HG03196 (cell line): ENCODE results near the gene IL1RAPL2.
A peak's percentile ranks its signal among the peaks of the same experiment; 100 is the strongest.
"Not testable (repeated sequence)": the region's sequence is repeated elsewhere in the genome, so short reads cannot be mapped to it uniquely, and the experiment has no call there.

ENCODE experiments used
- ATAC-seq: cut with Tn5 transposase; IDR thresholded peaks from one replicate; pipeline ENCODE4 v1.9.1; 2021; ENCODE audit not compliant: unreplicated experiment

The IL1RAPL2 gene

DNA sequence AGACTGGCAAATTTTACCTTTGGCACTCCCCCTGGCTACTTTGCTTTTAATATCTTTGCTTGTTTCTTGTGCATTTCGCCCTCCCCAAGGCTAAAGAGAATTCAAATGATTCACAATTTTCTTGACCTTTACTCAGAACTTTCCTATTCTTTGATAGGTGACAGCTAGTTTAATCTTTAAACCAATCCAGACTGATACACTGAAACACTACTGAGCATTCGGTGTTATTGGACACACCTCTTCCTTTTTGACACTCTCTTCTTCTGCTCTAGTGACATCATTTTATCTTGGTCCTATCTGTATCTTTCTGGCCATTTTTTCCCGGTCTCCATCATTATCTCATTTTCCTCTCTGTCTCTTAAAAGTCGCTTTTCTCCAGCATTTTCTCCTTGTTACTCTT is 103.1 kb downstream of the IL1RAPL2 start:
- no peak for ATAC-seq

DNA sequence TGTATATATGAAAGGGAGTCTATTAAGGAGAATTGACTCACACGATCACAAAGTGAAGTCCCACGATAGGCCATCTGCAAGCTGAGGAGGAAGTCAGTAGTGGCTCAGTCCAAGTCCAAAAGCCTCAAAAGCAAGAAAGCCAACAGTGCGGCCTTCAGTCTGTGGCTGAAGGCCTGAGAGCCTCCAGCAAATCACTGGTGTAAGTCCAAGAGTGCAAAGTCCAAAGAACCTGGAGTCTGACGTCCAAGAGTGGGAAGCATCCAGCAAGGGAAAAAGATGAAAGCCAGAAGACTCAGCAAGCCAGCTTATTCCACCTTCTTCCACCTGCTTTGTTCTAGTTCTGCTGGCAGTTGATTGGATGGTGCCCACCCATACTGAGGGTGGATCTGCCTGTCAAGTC is 104.1 kb downstream of the IL1RAPL2 start:
- no peak for ATAC-seq

DNA sequence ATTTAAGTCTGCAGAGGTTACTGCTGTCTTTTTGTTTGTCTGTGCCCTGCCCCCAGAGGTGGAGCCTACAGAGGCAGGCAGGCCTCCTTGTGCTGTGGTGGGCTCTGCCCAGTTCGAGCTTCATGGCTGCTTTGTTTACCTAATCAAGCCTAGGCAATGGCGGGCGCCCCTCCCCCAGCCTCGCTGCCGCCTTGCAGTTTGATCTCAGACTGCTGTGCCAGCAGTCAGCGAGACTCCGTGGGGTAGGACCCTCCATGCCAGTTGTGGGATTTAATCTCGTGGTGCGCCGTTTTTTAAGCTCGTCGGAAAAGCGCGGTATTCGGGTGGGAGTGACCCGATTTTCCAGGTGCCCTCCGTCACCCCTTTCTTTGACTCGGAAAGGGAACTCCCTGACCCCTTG is 111.5 kb downstream of the IL1RAPL2 start:
- ATAC-seq: not testable (repeated sequence)

DNA sequence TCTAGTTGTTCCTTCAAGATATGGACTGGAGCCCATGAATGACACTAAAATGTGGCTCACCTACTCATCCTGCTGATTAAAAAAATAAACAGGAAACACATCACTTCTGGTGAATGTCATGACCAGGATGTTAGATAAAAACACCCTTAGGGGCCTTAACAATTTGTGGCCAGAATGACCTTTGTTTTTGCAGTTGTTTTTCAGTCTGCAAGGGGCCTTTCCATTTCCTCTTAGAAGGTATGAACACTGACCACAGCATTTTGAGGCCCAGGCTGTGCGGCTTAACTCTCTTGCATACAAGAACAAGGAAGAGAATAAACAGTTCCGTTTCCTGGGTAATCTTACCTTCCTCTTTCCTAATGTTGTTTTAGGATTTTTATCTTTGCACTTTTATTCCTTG is 113.2 kb downstream of the IL1RAPL2 start:
- ATAC-seq: no peak

DNA sequence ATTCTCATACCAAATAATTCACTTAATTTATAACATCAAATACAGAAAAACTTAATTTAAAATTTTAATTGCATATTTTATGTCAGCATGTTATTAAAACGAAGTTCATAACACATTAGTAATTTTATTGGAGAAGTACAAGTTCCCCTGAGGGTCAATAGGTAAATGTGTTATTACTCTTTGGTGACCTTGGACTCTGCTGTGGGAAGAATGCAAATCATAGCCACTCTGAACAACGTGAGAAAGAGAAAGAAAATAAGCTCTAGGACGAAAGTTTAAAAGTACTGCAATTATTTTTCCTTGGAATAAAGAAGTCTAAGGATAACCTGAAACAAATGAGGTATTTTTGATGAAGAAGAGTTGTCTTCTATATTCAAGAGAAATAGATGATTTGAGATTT is 115.2 kb downstream of the IL1RAPL2 start:
- ATAC-seq: no peak

DNA sequence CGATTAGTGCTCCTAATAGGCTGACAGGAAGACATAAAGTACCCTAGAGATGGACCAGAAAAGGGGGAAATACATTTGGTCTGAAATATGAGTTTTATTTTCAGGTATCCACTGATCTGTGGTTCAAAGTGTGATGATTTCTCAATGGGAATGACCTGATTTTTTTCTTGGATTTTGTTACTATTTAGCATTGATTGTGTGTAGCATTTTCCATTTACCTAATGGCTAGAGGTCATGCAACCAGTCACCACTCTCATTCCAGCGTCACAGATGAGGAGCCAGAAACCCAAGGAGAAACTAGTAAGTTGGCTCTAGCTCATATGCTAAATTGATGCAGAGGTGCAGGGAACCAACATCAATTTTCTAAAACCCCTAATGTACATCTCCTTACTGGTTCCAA is 118.1 kb downstream of the IL1RAPL2 start:
- ATAC-seq: no peak

DNA sequence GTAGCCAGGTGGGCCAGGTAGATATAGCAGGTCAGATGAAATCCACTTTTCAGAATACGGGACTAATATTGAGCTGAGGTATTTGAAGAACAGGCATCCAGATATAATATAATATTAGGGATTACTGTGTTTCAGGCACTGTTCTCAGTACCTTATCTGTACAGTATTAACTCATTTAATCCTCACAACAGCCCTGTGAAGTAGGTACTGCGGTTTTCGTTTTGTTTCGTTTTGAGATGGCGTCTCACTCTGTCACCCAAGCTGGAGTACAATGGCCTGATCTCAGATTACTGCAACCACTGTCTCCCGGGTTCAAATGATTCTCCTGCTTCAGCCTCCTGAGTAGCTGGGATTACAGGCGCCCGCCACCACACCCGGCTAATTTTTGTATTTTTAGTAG is 129.6 kb downstream of the IL1RAPL2 start:
- ATAC-seq: peak; percentile 58

DNA sequence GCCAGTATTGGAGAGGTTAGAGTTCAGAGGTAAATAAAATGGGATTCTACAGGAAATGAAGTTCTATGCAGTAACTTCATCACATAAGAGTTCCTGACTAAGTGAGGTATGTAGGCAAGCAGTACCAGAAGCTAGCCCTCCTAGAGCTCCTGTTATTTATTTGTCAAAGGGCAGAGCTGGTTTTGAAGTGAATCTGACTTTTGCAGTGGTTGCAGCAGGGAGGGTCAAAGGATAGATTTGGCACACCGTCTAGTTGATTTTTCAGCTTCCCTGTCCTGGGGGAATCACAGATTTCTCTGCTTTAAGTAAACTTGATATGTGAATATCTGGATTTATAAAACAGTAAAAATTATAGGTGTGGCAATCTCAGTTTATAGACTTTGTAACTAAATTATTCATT is 130.7 kb downstream of the IL1RAPL2 start:
- no peak for ATAC-seq

DNA sequence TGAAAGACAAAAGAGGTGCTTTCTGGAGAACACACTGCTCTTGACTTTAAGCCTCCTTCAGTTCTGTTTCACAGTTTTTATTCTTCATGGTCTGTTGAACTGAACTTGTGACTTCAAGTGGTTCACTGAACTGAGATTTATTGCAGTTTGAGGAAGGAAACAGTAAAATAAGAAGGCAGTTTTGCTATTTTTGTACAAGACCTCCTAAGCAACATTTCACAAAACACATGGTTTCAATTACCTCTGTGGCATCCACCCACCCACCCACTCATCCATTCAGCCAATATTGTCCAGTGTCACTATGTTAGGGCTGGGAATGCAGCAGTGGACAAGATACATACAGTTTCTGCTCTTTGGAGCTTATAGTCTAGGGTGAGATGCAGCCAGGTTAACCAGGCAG is 131.3 kb downstream of the IL1RAPL2 start:
- no peak for ATAC-seq

DNA sequence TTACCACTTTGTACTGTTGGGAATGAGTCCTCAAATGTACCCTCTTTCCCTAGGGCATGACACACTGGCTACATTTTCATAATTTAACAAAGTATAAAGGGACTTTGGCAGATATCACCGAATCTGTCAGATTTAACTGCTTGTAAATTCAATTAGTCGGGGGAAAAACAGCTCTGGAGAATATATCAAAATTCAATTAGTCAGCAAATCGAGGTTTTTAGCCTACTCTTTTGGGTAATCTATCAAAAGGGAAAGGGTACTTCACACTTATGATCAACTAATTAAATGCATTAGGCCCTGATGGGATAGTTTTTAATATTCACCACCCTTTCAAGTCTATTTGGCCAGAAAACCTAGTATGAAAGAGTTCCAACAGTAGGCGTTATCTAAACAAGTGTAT is 141.0 kb downstream of the IL1RAPL2 start:
- ATAC-seq: no peak

DNA sequence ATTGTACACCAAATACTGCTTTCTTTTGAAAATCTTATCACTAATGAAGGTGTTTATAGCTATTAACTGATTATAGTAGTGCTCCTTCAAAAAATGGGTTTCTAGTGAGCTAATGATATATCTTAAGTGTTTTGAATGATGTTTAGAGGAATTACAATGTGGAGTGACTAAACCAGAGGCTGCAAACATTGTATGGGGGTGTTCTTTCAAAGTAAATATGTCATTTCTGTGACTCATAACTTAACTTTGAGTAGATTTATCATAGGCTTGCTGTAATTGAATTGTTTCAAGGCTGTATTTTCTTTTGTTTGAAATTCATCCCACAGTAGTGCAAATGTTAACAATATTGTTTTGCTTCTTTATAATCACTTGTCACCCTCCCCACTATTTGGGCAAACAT is 141.6 kb downstream of the IL1RAPL2 start:
- ATAC-seq: no peak

DNA sequence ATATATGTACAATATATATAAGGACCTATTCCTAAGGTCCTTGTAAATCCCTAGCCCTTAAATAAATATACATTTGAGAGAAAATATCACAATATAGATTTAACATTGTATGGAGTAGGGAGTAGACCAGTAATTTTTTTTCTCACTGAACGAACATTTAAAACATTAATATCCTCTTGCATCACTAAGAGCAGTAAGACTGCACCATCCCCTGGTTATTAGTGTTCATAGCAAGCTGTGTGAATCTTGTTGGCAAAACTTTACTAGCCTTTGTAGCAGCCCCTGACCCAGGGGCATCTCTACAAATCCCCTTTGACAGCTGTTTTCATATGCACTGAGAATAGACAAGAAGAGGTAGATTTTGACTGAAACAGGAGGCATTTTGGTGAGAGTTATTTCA is 146.5 kb downstream of the IL1RAPL2 start:
- no peak for ATAC-seq

DNA sequence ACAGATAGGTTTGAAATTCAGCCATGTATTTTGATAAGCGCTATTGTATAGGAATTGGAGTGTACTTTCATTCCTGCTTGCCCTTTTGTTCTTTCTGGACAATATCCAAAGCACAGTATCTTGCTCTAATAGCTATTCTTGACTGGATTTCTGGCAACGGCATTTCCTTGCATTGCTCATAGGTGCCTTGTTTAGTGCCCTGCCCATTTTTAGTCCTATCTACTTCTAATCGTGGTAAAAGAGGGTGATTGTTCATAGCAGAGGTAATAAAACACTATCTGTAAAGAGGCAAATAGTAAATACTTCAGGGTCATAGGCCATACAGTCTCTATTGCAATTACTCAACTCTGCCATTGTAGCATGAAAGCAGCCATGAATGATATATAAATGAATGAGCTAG is 155.9 kb downstream of the IL1RAPL2 start:
- ATAC-seq: no peak

DNA sequence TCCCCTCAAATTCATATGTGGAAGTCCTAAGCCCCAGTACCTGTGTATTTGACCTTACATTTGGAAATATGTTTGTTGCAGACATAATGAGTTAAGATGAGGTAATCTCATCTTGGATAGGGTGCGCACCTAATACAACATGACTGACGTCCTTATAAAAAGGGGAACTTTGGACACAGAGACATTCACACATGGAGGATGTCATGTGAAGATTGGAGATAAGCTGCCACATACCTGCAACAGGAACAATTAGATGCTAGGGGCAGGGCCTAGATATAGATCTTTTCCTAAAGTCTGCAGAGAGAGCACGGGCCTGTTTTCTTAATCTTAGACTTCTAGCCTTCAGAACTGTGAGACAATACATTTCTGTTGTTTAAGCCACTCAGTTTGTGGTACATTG is 162.5 kb downstream of the IL1RAPL2 start:
- no peak for ATAC-seq

DNA sequence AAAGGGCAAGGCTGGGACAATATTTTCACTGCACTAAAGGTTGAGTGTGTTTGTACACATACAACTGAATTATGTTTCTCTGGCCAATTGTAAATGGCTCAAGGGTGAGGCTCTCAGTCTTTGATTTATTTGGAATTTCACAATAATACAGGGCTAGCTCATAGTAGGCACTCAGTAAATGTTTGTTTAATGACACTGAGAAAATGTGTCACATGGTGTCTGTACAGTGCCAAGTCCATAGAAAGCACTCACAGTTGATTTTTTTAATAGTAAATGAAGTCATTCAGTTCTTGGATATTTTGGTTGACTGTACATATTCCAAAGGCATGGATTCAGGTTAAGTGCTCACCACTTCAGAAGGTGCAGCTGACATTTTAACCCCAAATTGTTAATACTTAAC is 176.4 kb downstream of the IL1RAPL2 start:
- no peak for ATAC-seq

DNA sequence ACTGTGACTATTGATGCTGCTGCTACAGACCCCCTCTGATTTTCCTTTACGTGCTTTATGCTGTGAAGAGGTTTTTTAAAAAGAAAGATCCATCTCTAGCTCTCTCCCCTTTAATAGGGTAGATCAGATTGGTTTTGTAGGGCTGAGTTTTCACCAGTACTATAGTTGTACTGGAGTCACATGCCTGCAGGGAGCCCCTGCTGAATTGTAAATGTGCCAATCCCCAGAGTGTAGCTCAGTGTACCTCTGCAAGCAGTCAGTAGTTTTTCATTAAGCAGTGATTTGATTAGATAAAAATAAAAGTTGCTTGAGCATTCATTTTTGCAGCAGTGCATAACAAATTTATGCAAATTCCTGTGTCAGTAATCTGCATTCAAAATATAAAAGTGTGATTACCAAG is 179.2 kb downstream of the IL1RAPL2 start:
- ATAC-seq: no peak

DNA sequence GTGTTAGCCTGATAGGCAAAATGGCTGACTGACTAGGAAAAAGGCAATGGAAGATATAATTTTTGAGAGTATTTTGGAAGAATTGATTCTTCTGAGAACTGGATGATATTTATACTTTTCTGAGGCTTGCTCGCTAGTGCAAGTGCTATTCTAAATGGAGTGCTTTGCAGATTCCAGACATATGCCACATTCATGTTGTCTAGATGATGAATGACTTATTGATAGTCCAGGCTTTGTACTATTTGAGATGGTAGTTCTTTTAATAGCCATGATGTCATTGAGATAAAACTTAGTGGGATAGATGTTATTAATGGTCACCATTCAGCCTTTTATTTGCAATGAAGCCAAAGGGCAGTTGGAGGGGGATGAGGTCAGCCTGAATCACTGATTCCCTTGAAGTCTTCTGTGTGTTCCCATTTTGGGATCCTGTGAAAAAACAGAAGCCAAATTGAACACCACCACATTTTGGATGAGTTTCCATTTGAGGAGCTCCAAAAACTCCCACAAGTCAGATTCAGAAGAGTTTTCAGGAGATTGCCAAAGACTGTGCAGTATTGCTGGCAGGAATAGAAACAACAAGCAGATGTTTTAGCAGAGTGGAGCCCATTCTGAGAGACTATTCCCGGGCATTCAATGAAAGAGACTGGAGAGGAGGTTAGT is 184.1 kb downstream of the IL1RAPL2 start:
- no peak for ATAC-seq

DNA sequence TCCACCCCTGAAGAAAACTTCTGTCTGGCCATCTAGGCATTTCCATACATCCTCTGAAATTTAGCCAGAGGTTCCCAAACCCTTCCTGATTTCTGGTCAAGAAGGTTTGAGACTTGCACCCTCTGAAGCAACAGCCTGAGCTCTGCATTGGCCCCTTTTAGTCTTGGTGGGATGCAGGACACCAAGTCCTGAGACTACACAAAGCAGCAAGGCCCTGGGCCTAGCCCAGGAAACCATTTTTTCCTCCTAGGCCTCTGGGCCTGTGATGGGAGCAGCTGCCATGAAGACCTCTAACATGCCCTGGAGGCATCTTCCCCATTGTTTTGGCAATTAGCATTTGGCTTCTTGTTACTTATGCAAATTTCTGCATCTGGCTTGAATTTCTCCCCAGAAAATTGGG is 196.6 kb downstream of the IL1RAPL2 start:
- ATAC-seq: no peak

DNA sequence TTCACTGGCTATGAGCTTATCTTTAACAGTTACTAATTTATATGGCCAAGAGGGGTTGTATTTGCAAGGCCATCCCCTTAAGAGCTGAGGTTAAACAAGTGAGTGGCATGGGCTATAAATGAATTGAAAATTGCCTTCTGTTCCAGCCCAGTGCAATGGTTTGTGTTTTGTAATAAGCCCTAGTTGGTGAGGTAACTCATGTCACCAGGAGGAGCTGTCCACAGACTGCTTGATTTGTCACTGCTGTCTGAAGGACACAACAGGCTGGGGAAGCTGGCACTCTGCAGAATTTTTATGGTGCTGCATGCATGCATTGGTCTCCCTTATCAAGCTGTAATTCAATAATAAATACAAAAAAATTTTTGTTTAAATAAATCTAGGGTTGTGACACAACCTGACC is 223.8 kb downstream of the IL1RAPL2 start:
- no peak for ATAC-seq

DNA sequence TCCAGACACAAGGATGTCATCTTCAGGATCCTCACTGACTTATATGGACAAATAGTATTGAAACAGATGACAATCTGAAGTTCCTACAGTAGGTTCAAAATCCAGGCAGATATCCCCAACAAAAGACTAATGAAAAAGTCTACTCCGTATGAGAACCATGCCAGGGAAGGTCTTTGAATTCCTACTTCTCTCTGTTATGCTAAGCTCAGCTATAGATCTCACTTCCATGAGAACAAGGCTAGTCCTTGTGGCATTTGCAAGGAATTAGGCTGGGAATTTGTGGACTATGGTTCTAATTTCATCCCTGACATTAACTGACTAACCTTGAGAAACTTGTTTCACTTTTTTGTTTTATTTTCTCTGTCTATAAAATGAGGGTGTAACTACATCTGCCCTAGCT is 229.8 kb downstream of the IL1RAPL2 start:
- no peak for ATAC-seq

DNA sequence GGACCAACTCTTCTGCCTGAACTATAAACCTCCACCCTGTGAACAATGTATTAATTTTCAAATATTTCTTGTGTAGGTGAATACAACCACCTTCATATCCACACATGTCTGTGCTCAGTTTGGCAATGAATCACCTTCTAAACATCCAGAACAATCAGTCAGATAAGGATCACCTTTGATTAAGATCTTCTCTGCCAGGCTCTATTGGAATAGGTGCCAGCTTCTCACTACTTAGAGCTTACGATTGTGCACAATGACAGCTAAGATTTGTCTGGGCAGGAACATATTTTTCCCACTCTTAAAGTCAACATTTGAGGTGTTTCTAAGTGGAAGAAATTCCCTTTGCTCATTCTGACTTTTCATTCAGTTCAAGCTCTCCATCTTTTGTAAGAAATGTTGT is 237.2 kb downstream of the IL1RAPL2 start:
- no peak for ATAC-seq

DNA sequence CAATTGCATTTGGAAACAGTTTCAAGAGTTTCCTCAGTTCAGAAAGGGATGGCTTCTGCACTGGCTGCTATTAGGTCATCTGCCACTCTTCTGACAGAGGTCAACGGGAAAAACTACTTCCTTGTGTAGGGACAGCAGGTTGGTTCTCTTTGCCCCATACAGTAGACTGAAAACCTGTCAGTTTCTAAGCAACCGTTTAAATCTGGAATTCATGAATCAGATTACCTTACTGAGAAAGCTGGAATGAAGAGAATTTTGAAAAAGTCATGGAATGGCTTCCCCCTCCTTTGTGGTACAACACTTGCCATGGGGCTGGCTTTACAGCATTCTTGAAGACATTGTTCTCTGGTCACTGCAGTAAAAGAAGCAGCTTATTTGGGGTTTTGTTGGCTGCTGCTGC is 240.3 kb downstream of the IL1RAPL2 start:
- no peak for ATAC-seq

DNA sequence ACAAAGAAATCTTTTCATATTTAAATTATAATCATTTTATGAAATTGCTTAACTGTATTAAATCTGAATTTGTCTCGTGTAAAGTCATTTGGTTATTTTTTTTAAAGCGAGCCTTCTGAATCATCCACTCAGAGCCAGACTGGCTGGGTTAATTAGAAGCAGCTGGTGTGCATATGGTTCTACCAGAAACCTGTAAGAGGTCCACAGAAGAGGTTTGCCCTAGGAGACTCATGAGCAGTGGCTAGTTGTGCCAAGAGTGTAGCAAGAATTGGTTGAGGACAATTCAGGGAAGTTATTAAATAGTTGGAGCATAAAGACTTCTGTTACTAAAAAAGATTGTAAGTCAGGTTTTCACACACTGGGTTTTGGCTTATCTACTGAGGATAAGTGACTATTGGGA is 267.4 kb downstream of the IL1RAPL2 start:
- ATAC-seq: no peak

DNA sequence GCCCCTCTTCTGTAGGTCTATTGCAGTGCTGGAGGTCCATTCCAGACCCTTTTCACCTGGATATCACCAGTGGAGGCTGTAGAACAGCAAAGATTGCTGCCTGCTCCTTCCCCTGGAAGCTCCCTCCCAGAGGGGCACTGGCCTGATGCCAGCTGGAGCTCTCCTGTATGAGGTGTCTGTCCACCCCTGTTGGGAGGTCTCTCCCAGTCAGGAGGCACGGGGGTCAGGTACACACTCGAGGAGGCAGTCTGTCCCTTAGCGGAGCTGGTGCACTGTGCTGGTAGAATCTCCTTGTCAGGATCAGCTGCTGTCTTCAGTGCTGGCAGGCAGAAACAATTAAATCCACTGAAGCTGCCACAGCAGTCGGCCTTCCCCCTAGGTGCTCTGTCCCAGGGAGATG is 276.6 kb downstream of the IL1RAPL2 start:
- no peak for ATAC-seq
